Limb (tissue), 2 donors: Measurements from ENCODE around the gene SKI.

Experiments used
- DNase-seq, 2 donors: peaks; one replicate each; pipeline ENCODE4 v3.0.0-alpha.2; 2016; ENCODE audit errors: extremely low spot score in 2 of 2

The SKI gene

DNA sequence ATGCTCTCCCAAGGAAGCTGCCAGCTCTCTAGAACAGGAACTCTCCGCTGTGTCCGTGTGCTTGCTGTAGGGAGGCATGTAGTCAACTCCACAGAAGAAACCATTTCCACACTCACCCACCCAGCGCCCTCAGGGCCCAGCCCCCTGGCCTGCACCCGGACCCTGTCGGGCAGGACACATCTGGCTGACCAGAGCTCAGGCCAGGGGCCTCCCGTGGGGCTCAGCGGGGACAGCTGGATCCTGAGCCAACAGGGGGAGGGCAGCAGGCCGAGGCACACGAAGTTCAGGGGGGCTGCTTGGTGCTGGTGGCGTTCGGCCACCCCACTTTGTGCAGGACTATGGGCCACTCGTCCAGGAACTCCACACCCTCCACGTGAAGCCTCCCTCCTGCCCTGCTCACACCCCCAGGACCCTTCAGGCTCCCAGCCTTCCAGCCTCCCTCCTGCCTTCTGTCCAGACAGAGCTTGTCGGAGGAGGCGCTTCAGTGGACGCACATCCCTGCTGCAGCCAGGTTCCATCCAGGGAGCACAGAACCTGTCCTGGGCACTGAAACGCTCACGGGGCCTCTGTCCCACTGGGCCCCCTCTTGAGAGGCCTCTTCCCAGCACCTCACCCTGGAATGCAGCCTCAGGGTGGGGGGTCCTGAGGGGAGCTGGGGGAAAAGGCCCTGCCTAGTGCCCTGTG is 18.6 kb upstream of the SKI start:
- peak in 1 of 2 donors; percentile 42 for DNase-seq

DNA sequence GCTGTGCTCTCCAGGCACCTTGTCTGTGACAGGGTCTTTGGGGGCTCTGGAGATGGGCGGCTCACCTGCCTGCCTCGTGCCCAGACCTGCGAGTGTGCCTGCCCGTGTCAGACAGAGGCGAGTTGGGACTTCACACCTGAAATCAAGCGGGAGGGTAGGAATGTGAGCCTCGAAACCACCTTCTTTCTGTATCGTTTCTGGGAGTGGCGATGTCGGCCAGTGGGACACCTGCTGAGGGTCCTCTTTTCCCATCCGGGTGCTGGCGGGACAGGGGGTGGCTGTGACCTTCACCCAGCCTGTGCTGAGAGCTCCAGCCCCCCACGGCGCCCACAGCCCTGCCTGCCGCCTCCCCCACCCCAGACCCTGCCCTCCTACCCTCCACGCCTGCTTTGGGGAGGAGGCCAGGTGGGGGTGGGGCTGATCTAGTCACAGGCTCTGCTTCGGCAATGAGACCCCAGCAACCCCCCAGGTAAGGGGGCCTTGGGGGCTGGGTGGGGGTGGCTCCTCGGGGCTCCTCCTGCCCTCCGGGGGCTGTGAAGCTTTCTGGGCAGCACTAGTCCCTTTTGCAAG is 17.9 kb upstream of the SKI start:
- peak in 1 of 2 donors; percentile 43 for DNase-seq

DNA sequence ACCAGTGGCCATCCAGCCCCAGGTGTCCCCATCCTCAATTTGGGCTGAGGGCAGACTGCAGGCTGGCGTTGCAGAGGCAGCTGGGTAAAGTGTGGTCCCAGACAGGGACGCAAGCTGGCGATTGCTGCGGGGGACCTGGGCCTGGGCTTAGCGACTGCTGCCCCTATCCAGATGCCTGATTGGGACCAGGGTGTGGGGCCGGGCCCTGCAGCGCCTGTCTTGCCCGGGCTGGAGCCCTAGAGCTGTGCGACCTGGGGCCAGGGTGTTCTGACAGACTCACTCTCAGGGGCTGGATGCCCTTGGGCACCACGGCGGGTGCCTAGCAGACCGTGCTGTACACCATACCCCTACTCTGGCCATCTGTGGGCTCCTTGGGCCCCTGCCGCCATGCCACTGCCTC is 17.3 kb upstream of the SKI start:
- DNase-seq = peak in 1 of 2 donors; percentile 33

DNA sequence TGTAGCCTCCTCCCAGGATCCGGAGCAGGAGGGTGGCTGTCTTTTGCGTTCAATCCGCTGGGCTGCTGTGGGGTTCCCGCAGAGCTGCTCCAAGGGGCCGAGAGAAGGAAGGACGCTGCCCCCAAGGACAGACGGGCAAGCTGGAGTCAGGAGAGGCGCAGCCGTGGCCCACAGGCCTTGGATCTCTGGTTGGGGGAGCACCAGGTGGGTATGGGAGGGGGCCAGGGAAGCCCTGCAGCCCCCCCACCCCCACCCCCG is 15.9 kb upstream of the SKI start:
- no peak for DNase-seq

DNA sequence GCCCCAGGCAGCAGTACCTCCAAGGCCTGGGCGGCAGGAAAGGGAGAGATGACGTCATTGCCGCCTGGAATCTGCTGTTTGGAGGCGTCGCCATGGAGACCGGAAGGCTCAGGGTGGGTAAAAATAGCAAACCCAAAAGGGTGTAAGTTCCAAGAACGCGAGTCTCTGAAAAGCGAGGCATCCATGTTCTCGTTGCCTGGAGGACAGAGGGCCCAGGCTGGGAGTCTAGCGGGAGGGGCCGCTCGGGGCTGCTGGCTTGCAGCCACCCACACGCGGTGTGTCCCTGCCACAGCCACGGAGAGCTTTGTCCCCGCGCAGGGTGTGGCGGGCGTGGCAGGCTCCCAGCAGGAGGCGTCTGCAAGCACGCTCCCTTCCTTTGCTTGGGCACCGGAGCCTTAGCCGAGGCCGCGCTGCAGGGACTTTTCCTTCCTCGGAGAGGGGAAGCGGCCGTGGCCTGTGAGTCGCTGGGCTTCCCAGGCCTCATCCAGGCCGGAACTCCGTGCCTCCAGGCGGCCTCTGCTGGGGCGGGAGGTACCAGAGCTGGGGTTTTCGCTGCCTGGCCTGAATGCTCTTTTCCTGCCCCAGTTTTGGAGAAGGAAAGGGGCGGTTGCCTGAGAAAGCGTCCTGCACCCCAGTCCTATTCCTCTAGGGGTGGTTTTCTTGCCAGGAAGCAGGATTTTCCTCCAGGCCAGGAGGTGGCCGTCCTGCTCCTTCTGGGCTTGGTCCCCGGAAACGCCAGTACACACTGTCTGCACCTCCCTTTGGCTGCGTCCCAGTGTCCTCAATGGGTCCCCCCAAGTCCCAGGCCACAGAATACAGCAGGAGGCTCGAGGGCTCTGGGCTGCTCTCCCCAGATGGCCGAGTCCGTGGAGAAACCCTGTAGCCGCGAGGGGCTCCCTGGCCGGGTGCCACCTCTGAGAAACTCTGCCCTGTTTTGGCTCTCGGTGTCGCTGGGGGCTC is 15.3 kb upstream of the SKI start:
- DNase-seq = peak; percentile 94 to 97

DNA sequence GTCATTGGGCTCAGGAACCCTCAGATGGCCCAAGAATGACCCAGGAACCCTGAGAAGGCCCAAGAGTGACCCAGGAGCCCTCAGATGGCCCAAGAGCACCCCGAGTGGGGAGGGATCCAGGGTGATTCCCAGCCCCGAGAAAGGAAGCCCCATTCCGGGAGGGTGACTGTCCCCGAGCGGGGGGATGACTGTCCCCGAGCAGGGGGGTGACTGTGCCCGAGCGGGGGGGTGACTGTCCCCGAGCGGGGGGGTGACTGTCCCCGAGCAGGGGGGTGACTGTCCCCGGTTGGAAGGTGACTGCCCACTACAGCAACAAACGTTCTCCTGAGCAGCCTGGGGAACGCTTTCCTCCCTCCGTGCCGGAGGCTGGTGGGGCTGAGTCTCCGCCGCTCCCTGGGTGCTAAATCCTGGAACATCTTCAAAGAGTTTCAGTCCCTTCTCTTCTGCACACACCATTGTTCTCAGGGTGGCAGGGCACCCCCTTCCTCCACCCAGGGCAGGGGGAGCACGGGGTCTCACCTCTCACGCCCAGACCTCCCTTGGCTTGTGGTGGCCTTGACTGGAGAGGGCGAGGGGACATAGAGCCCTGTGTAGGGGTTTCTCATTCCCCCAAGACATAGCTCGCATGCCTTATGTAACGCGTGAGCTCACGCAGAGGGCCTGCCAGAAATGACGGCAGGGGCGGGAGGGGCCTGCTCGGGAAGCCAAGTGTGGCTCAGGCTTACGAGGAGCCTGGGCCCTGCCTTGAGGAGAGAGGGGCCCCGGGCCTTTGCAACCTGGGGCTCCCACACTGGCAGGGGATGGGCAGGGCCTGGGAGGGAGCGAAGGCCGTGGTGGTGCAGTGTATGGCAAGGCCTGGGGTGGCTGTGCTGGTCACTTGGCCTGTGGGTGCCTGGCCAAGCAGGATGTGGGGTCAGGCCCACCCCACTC is 14.3 kb upstream of the SKI start:
- peak in 1 of 2 donors; percentile 87 for DNase-seq

DNA sequence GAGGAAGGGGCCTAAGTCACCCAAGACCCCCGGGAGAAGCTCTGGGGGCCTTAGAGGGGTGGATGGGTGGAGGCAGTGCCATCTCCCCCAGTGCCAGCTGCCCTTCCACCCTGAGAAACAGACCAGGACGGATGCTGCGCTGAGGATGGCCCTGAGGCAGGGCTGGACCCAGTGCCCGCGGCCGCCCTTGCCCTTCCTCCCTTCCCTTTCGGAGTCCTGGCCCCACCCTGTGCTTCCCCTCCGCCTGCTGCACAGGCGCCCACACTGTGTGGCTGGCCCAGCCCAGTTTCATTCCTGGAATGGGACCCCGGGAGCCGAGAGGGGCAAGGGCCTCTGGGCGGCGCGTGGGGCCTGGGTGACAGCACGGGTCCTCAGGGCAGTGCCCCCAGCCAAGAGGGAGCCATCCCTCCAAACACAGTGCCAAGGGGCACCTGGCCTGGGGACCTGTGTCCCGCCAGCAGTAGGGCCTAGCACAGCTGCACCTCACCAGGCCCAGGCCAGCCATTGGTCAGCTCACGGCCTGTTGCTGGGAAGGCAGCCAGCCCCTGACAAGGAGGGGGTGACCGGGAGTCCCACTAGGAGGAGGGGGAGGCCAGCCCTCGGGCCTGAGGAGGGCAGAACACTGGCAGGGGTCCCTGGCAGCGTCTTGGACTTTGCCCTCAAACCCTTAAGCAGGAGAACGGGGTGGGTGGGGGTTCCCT is 13.4 kb upstream of the SKI start:
- DNase-seq = peak in 1 of 2 donors; percentile 64

DNA sequence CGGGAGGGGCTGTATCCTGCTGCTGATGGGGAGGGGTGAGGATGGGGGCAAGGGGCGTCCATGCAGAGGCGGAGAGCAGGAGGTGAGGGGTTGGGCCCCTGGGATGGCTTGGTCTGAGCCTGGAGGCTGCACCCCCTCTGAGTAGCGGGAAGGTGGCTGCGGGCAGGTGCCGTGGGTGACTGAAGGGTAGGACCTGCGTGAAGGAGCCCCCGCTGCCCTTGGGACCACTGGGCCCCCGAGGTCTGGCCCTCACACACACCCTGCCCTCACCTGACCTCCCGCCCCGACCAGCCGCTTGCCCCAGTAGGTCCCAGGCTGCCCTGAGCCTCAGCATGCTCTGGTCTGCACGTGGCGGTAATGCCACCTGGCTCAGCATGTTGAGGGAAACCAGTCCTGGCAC is 12.8 kb upstream of the SKI start:
- DNase-seq = peak in 1 of 2 donors; percentile 31

DNA sequence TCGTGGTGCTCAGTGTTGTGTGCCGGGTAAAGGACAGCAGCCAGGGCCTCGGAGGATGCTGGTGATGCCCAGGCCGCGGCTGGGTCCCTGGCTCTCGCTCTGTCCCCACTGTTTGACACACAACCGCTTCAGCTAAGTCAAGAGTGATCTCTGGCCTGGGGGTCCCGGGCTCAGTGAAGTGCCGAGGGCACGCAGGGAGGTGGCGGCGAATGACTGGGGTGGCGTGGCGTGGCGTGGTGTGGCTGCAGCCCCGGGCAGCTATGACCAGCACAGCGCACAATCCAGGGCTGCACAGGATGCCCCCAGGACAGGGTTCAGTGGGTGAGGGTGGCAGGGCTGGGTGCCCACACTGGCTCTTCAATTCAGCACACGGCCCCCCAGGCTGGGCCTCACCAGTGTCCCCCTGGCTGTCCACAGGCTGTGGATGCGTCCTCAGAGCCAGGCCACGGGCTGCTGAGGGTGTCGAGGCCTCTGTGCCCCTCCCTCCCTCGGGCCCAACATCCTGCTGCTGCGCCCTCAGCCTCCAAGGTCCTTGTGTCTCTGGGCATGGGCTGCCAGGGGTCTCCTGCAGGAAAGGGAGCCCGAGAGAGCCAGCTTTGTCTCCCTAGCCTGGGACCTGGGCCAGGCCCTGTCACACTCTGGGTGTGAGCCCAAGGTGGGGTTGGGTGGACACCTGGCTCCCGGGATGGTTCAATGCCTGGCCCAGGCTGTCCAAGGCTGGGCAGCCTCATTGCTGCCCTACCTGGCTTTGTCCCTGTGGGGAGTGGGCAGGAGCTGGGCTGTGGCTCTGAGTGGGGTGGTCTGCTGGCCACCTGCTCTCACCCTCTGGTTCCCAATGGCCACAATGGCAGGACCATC is 12.0 kb upstream of the SKI start:
- no peak for DNase-seq

DNA sequence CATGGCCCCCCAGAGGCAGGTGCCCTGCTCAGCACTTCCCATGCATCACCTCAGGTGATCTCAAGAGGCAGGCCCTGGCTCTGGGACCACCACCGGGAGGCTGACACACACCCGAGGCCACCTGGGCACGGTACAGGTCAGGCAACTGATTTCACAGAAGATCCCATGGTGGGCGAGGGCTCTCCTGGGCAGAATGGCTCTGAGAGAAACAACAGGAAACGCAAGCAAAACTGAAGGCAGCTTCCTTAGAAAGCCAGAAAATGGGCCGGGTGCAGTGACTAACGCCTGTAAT is 11.4 kb upstream of the SKI start:
- no peak for DNase-seq

DNA sequence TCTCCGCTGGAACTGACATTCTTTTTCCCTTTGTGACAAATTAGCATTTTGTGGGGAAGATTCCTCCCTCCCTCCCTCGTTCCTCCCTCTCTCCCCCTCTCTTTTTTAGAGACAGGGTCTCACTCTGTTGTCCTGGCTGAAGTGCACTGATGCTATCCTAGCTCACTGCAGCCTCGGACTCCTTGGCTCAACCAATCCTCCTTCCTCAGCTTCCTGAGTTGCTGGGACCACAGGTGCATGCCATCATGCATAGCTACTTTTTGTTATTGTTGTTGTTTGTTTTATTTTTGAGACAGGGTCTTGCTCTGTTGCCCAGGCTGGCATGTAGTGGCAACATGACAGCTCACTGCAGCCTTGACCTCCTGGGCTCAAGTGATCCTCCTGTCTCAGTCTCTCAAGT is 6.8 kb upstream of the SKI start:
- DNase-seq = no peak

DNA sequence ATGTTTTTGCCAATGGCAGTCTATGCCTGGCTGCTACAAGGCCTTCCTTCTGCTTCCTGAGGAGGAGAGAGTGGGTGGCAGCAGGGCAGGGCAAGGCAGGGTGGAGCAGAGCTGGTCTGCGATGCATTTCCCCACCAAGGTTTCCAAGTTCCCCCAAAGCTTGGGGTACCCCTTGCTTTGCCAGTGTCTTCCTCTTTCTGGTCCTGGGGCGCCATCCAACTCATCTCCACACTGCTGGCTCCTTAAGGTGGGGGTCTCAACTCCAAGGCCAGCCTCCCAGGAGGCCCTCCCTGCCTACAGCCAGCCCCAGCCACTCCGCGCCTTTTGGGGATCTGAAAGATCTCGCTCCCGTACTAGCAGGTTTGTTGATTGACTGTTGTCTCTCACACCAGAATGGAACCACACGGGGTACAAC is 3.9 kb upstream of the SKI start:
- DNase-seq = no peak

DNA sequence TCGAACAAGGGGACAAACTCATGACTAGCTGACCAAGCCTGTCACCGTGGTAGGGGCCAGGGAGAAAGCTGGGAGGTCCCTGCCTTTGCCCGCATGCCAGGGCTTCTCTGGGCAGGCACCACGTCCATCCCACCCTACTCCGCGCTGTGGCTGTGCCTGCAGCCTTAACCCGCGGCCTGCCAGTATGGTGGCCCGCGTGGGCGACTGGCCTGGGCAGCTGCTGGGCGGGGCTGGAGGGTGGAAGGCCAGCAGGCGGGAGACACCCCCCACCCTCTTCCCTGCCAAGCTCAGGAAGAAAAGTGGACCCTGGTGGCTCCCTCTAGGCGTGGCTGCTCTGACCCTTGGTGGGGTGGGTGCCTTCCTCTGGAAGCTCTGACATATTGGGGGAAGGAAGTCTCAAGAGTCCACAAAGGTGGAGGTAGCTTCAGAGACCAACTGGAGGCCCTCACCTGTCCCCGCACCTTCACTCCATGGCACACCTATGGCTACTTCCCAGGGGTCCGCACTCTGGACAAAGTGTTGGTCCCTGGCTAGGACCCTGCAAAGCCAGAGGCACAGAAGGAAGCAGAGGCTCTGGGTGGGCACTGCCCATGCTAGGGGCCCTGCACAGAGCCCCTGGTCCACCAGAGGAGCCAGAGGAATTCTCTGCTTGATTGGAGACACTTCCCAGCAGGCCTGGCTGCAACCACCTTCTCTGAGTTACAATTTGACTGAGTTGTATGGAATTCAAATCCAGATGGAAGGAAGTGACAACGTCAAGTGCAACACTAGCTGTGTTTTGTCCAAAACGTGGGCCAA is 3.3 kb upstream of the SKI start:
- DNase-seq = no peak

DNA sequence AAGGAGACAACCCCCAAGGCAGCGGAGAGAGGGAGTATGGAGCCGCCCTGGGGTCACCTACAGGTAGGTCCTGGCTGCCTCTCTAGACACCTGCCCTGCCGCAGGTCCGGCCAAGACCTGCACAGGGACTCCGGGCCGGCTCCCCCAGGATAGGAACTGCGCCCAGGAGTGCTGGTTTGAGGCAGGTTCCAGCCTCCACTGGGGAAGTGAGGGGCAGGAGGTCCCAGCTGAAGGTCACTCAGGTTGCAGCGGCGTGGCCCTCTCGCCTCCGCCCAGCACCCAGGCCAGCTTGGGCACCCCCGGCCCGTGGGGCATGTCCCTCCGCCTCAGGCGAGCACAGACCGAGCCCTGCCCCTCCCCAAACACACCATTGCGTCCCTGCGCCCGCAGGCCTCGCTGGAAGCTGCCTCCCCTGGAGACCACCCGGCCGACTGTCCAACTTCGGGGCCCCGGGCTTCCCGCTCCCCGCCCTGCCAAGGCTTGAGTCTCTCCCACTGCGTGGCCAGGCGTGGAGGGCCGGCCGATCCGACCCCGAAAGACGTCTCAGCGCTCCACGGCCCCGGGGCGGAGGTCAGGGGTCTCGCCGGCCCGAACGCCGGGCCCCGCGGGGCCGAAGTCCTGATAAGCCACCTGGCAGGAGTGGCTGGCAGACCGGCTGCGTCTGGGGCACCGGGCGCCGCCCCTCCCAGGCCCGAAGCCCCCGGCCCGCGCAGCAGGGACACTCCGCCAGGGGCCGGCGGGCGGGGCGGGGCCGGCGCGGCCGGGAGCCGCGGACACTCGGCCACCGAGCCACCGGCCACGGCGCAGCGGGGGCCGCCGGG is 1.4 kb upstream of the SKI start:
- DNase-seq = no peak

DNA sequence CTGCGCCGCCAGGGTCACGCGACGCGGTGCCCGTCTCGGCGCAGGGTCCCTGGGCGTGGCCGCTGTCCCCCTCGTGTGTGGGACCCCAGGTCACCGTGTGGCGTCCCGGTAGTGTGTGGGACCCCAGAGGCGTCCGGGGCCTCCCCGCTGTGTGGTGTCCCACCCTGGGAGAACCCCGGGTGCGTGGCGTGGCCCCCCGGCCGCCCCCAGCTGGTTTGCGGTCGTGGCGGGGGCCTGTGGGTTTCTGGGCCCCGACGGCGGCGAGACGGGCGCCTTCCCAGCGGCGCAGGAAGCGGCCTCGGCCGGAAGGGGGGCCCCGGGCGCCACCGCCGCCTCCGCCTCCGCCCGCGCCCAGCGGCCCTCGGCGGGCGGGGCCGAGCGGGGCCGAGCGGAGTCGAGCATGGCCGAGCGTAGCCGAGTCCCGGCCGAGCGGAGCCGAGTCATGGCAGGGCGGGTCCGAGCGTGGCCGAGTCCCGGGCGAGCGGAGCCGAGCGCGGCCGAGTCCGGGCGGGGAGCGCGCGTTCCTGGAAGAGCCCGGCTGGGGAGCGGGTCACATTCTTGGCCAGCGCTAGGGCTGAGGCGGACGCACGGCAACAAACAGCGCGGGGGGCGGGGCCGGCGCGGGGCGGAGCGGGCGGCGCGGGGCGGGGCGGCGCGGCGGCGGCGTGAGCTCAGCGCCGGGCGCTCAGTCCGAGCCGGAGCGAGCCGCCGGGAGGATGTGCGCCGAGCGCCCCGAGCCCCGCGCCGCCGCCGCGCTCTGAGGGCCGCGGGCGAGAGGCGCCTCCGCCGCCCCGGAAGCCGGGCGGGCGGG is 568 bp upstream of the SKI start:
- DNase-seq = peak; percentile 98 to 100

DNA sequence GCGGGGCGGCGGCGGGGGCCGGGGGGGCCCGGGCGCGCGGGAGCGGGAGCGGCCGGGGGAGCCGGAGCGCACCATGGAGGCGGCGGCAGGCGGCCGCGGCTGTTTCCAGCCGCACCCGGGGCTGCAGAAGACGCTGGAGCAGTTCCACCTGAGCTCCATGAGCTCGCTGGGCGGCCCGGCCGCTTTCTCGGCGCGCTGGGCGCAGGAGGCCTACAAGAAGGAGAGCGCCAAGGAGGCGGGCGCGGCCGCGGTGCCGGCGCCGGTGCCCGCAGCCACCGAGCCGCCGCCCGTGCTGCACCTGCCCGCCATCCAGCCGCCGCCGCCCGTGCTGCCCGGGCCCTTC is 546 bp downstream of the SKI start:
- DNase-seq = peak in 1 of 2 donors; percentile 64

DNA sequence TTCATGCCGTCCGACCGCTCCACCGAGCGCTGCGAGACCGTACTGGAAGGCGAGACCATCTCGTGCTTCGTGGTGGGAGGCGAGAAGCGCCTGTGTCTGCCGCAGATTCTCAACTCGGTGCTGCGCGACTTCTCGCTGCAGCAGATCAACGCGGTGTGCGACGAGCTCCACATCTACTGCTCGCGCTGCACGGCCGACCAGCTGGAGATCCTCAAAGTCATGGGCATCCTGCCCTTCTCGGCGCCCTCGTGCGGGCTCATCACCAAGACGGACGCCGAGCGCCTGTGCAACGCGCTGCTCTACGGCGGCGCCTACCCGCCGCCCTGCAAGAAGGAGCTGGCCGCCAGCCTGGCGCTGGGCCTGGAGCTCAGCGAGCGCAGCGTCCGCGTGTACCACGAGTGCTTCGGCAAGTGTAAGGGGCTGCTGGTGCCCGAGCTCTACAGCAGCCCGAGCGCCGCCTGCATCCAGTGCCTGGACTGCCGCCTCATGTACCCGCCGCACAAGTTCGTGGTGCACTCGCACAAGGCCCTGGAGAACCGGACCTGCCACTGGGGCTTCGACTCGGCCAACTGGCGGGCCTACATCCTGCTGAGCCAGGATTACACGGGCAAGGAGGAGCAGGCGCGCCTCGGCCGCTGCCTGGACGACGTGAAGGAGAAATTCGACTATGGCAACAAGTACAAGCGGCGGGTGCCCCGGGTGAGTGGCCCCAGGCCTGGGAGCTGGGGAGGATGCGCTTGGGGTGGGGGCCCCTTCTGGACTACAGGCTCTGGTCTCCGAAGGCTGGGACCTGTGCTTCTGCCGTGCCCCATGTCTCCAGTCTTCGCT is 1.1 kb downstream of the SKI start:
- DNase-seq = peak in 1 of 2 donors; percentile 75
